Measurements from ENCODE around the gene SNX21. TPM values are rescaled to one million over a fixed set of nuclear protein-coding genes. Genes with fewer than 3 reads are reported as not detected.

Gene SNX21
- total RNA-seq, 1 experiment from 2014 or later: 25.7 TPM

- TF ChIP-seq REST (IDR thresholded peaks at IDR 0.05; ENCODE audit: insufficient read depth in 1 of 2, low read depth in 2 of 2, low read length in 1 of 2): no peak
- no peak for TF ChIP-seq POLR2AphosphoS5 (IDR thresholded peaks at IDR 0.05; ENCODE audit: low read depth, low read length)
- TF ChIP-seq SIN3A (IDR thresholded peaks at IDR 0.05; ENCODE audit: borderline replicate concordance, insufficient read depth, low read depth, low read length): no peak
- TF ChIP-seq TCF7L2 (IDR thresholded peaks at IDR 0.05; ENCODE audit: low read depth, low read length): no peak
- TF ChIP-seq CTCF (IDR thresholded peaks at IDR 0.05): no peak
- Histone ChIP-seq H3K36me3 (ENCODE audit: control insufficient read depth, insufficient read depth, low read length) (peaks cover 5% of the 10 kb centered on the region; the same call in 1 of the 2 replicates), H3K4me1 (ENCODE audit: control insufficient read depth, insufficient read depth, low read length) (peaks cover 16% of the 10 kb centered on the region), H3K4me3 (ENCODE audit: low read depth in 2 of 2, low read length in 2 of 2) (no peak overlapping the region), H3K9me3 (ENCODE audit: control insufficient read depth, insufficient read depth, low read depth, low read length) (no peaks in the 10 kb centered on the region), H3K27me3 (ENCODE audit: control insufficient read depth, insufficient read depth, low read length) (no peaks in the 10 kb centered on the region), H3K27ac (ENCODE audit: low read length) (no peak overlapping the region)
- ChIA-PET CTCF (interaction anchor here (0.6 kb wide), 1 partner anchor 71 kb away, joined by 3 read pairs; no protein-coding TSS in a partner anchor), POLR2A (no interaction called here)
- no TSS peak for BruUV-seq (replicated peaks)
- DNase-seq (ENCODE audit: low read depth, low spot score) (no peak), ATAC-seq (no peak)
- in situ Hi-C loops (cut with HindIII; ENCODE audit: low pct_unique_long_range_greater_than_20kb, low sequenced_read_pairs): no loop called here
- intact Hi-C loops (cut with micrococcal nuclease; ENCODE audit: unreplicated experiment): no loop called here
These were observed 55.1 kb downstream of the SNX21 start for GRCh38 chr20:45888681-45889080.

GRCh38 chr20:45890077-45890984, 56.7 kb downstream of the SNX21 start:
- intact Hi-C loops (cut with micrococcal nuclease; ENCODE audit: unreplicated experiment): no loop called here
- BruUV-seq (replicated peaks): no TSS peak
- Histone ChIP-seq H3K27ac (ENCODE audit: low read length) (peak overlapping the region; percentile 81), H3K36me3 (ENCODE audit: control insufficient read depth, insufficient read depth, low read length) (peaks cover 3% of the 10 kb centered on the region; the same call in 1 of the 2 replicates), H3K4me3 (ENCODE audit: low read depth in 2 of 2, low read length in 2 of 2) (peak overlapping the region; percentile 68 to 74), H3K4me1 (ENCODE audit: control insufficient read depth, insufficient read depth, low read length) (peaks cover 12% of the 10 kb centered on the region), H3K9me3 (ENCODE audit: control insufficient read depth, insufficient read depth, low read depth, low read length) (no peaks in the 10 kb centered on the region), H3K27me3 (ENCODE audit: control insufficient read depth, insufficient read depth, low read length) (no peaks in the 10 kb centered on the region)
- ATAC-seq: peak; percentile 81
- DNase-seq (ENCODE audit: low read depth, low spot score): no peak
- ChIA-PET CTCF (interaction anchor here (0.5 to 1.6 kb wide), 6 partner anchors 9 to 1805 kb away, joined by 3 to 7 read pairs (median 4); partner anchors contain the start of gene ZSWIM1), POLR2A (interaction anchor here (1.2 kb wide), 1 partner anchor 9 kb away, joined by 6 read pairs; the partner anchor contains the start of gene ZSWIM1)
- in situ Hi-C loops (cut with HindIII; ENCODE audit: low pct_unique_long_range_greater_than_20kb, low sequenced_read_pairs): no loop called here
- TF ChIP-seq REST (IDR thresholded peaks at IDR 0.05; ENCODE audit: insufficient read depth in 1 of 2, low read depth in 2 of 2, low read length in 1 of 2): no peak
- peak; percentile 88 for TF ChIP-seq CTCF (IDR thresholded peaks at IDR 0.05)

All from Panc1 (cell line).